Measurements from ENCODE around the gene BARHL1.

DNA sequence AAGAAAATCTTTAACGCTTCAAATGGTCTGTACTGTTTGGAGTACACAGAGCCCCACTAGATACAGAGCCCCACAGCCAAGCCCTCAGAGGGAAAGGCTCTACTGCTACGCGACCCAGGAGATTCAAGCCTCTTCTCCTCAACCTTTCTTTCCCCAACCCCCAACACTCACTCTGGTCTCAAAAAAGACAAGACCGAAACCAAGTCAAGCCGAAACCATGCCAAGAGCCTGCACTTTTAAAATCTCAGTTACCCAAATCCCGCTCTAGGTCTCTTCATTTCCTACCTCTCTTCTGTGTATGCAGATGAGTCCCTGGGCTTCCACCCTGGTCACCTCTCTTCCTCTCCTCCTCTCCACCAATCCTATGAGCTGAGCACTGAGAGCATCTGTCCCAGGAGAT is 31.9 kb downstream of the BARHL1 start:
- TF ChIP-seq, protein P1, sequence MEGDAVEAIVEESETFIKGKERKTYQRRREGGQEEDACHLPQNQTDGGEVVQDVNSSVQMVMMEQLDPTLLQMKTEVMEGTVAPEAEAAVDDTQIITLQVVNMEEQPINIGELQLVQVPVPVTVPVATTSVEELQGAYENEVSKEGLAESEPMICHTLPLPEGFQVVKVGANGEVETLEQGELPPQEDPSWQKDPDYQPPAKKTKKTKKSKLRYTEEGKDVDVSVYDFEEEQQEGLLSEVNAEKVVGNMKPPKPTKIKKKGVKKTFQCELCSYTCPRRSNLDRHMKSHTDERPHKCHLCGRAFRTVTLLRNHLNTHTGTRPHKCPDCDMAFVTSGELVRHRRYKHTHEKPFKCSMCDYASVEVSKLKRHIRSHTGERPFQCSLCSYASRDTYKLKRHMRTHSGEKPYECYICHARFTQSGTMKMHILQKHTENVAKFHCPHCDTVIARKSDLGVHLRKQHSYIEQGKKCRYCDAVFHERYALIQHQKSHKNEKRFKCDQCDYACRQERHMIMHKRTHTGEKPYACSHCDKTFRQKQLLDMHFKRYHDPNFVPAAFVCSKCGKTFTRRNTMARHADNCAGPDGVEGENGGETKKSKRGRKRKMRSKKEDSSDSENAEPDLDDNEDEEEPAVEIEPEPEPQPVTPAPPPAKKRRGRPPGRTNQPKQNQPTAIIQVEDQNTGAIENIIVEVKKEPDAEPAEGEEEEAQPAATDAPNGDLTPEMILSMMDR (IDR thresholded peaks at IDR 0.05): no peak
- no peak for TF ChIP-seq POLR2A (IDR thresholded peaks at IDR 0.05)

Data from stomach (tissue), 4 donors.